ENCODE measurements around the gene LINGO1. TPM values are rescaled to one million over a fixed set of nuclear protein-coding genes. Genes with fewer than 3 reads are reported as not detected.

Gene LINGO1
- polyA plus RNA-seq, 3 donors = not detected

- no peak overlapping the region for H3K9ac ChIP-seq (ENCODE audit: insufficient read depth, low read length, poor library complexity, severe bottlenecking)
- H3K36me3 ChIP-seq (replicated peaks in 1 of 2; ENCODE audit: control insufficient read depth in 1 of 2, insufficient read depth in 2 of 2, low read length in 2 of 2) = no peaks in the 10 kb centered on the region
- no peak overlapping the region for H2AFZ ChIP-seq (ENCODE audit: insufficient read depth, low read depth, low read length, poor library complexity, severe bottlenecking)
- no peak overlapping the region for H3K4me3 ChIP-seq (replicated peaks in 1 of 3; ENCODE audit: low read depth in 2 of 3, low read length in 3 of 3)
- Mint-ChIP-seq H3K27ac (no peak overlapping the region), H3K4me1 (no peaks in the 10 kb centered on the region), H3K4me3 (no peak overlapping the region), H3K27me3 (ENCODE audit: low read depth in 3 of 3) (peaks cover 1 to 6% (median 2%) of the 10 kb centered on the region in 3 donors), H3K9me3 (no peaks in the 10 kb centered on the region), H3K36me3 (no peaks in the 10 kb centered on the region)
- intact Hi-C loops (cut with micrococcal nuclease) = no loop called here
- H3K4me2 ChIP-seq (replicated peaks; ENCODE audit: extremely low read depth, low read length, poor library complexity, severe bottlenecking) = no peak overlapping the region
- WGBS (ENCODE audit: insufficient coverage) = 49% methylated on average over 7 of the region's 7 CpGs
- H3K79me2 ChIP-seq (ENCODE audit: insufficient read depth, low read length) = no peaks in the 10 kb centered on the region
- H3K4me1 ChIP-seq (ENCODE audit: control insufficient read depth in 1 of 2, insufficient read depth in 2 of 2, low read length in 2 of 2) = no peaks in the 10 kb centered on the region
- no peak for DNase-seq
- H3K27me3 ChIP-seq (ENCODE audit: control insufficient read depth in 2 of 2, insufficient read depth in 2 of 2, low read length in 2 of 2) = no peaks in the 10 kb centered on the region
- no peak overlapping the region for H3K27ac ChIP-seq (ENCODE audit: low read depth in 1 of 2, low read length in 2 of 2)
- TF ChIP-seq CTCF (IDR thresholded peaks at IDR 0.05) = no peak
- no peaks in the 10 kb centered on the region for H3K9me3 ChIP-seq (replicated peaks in 1 of 2; ENCODE audit: control insufficient read depth in 1 of 2, insufficient read depth in 1 of 2, low read length in 2 of 2)
- H4K20me1 ChIP-seq (ENCODE audit: insufficient read depth, low read length) = no peaks in the 10 kb centered on the region
Observed at GRCh38 chr15:77584201-77584600, 48.5 kb downstream of the LINGO1 start.

- H3K27me3 ChIP-seq (ENCODE audit: control insufficient read depth in 2 of 2, insufficient read depth in 2 of 2, low read length in 2 of 2) = no peaks in the 10 kb centered on the region
- intact Hi-C loops (cut with micrococcal nuclease) = no loop called here
- Mint-ChIP-seq H3K4me3 (no peak overlapping the region), H3K4me1 (no peaks in the 10 kb centered on the region), H3K27me3 (ENCODE audit: low read depth in 3 of 3) (peaks cover 2 to 5% (median 3%) of the 10 kb centered on the region in 3 donors), H3K36me3 (no peaks in the 10 kb centered on the region), H3K27ac (no peak overlapping the region), H3K9me3 (no peaks in the 10 kb centered on the region)
- no CpG with 5 or more reads among the region's 5 CpGs for WGBS (ENCODE audit: insufficient coverage)
- no peaks in the 10 kb centered on the region for H3K9me3 ChIP-seq (replicated peaks in 1 of 2; ENCODE audit: control insufficient read depth in 1 of 2, insufficient read depth in 1 of 2, low read length in 2 of 2)
- no peak overlapping the region for H3K9ac ChIP-seq (ENCODE audit: insufficient read depth, low read length, poor library complexity, severe bottlenecking)
- H2AFZ ChIP-seq (ENCODE audit: insufficient read depth, low read depth, low read length, poor library complexity, severe bottlenecking) = no peak overlapping the region
- H3K4me2 ChIP-seq (replicated peaks; ENCODE audit: extremely low read depth, low read length, poor library complexity, severe bottlenecking) = no peak overlapping the region
- no peaks in the 10 kb centered on the region for H3K36me3 ChIP-seq (replicated peaks in 1 of 2; ENCODE audit: control insufficient read depth in 1 of 2, insufficient read depth in 2 of 2, low read length in 2 of 2)
- no peaks in the 10 kb centered on the region for H3K4me1 ChIP-seq (ENCODE audit: control insufficient read depth in 1 of 2, insufficient read depth in 2 of 2, low read length in 2 of 2)
- H3K4me3 ChIP-seq (replicated peaks in 1 of 3; ENCODE audit: low read depth in 2 of 3, low read length in 3 of 3) = no peak overlapping the region
- no peak for DNase-seq
- no peak for TF ChIP-seq CTCF (IDR thresholded peaks at IDR 0.05)
- no peak overlapping the region for H3K27ac ChIP-seq (ENCODE audit: low read depth in 1 of 2, low read length in 2 of 2)
- H4K20me1 ChIP-seq (ENCODE audit: insufficient read depth, low read length) = no peaks in the 10 kb centered on the region
- H3K79me2 ChIP-seq (ENCODE audit: insufficient read depth, low read length) = no peaks in the 10 kb centered on the region
Observed at GRCh38 chr15:77582763-77583162, 49.9 kb downstream of the LINGO1 start.

Data from CD14-positive monocyte (primary cell).